Measurements from ENCODE around the gene AMBRA1.
"Not testable (repeated sequence)": the region's sequence is repeated elsewhere in the genome, so short reads cannot be mapped to it uniquely, and the experiment has no call there.

AMBRA1 gene

GRCh38 chr11:46534711-46535110, 59.1 kb downstream of the AMBRA1 start:
- no peak for DNase-seq (ENCODE audit: low read depth)

- no peak for DNase-seq (ENCODE audit: low read depth)
These were observed 60.3 kb downstream of the AMBRA1 start for GRCh38 chr11:46533396-46534100.

DNA sequence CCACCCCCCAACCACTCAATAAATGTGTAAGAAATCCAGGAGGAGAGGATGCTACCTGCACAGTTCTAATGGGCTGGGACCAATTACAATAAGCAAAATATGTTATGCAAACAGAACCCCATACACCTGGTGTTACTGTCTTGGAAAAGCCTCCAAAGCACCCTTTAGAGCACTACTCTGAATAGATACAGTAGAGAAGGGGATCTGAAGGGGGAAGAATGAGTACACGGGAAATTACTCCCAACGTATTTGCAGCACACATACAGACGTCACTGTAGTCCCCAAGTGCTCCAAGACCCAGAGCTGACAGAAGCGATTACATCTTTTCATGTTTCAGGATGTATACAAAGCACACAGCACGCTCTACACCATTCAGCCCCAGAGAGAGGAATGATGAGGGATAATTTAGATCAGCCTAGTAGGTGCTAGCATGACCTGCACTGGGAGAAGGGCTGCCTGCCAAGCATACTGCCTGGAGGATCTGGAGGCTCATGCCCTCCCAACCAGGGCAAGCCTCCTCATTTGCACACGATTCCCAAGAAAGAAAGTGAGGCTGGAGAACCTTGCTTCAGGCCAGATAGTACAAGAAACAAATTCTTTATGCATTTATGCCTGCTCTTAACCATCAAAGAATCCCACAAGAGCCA, 63.8 kb downstream of the AMBRA1 start:
- no peak for DNase-seq (ENCODE audit: low read depth)

GRCh38 chr11:46529095-46529905, 64.5 kb downstream of the AMBRA1 start:
- DNase-seq (ENCODE audit: low read depth), result peak; percentile 70

DNA sequence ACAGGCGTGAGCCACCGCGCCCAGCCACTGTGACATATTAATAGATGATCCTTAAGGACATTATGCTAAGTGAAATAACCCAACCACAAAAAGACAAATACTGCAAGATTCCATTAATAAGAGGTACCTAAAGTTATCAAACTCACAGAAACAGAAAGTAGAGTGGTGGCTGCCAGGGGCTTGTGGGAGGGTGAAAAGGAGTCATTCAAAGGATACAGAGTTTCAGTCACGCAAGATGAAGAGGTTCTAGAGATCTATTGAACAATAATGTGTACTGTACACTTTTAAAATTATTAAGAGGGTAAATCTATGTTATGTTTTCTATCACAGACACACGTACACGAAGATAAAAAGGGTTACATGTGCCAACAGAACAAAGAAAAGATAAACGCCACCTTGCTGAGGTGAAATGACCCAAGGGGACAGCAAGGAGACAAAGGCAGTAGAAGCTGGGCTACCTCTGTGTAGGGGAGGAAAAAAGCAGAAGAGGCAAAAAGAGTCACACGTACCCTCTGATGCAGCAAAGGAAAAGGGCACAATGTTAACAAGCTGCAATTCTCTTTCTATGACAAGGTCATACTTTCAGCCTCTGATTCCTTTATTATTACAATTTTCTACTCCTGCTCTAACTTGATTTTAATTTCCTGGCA, 65.3 kb downstream of the AMBRA1 start:
- peak; percentile 17 for DNase-seq (ENCODE audit: low read depth)

GRCh38 chr11:46527591-46528130, 66.2 kb downstream of the AMBRA1 start:
- DNase-seq (ENCODE audit: low read depth), result no peak

DNA sequence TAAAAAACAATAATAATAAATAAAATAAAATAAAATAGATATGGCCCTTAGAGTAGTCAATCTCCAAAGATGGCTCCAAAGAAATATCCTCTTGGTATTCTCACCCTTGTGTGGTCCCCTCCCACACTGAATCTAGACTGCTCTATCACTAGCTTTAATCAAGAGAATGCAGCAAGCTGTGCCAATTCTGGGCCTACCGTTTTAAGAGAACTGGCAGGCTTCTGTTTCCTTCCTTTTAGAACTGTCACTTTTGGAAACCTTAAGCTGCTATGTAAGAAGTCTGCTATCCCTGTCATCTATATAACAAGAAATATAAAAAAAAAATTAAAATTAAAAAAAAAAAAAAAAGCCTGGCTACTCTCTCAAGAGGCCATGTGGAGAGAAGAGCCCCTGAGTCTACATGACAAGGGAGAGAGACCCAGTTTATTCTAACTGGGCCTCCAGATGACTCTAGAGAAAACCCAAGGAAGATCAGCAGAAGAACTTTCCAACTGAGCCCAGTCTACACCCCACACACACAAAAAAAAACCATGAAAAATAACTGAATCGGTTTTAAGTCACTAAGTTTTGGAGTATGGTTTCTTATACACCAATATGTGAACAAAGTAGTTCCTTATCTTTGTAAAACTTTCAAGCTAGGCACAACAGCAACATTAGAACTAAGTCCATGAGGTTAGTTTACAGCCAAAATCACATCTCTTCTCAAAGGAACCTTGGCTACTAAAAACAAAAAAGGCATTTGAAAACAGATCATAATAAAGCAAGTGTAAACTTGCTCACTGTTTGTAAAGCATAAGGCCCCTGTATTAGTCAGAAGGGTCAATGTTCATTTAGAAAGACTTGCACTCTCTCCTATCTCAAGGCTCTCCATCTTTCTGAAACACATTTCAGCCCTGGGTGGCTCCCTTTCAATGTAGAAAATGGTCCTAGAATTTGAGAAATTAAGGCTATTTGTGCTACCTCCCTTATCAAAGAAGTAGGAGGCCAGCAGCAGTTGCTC, 67.3 kb downstream of the AMBRA1 start:
- no peak for DNase-seq (ENCODE audit: low read depth)

GRCh38 chr11:46524201-46524770, 69.5 kb downstream of the AMBRA1 start:
- DNase-seq (ENCODE audit: low read depth), result no peak

DNA sequence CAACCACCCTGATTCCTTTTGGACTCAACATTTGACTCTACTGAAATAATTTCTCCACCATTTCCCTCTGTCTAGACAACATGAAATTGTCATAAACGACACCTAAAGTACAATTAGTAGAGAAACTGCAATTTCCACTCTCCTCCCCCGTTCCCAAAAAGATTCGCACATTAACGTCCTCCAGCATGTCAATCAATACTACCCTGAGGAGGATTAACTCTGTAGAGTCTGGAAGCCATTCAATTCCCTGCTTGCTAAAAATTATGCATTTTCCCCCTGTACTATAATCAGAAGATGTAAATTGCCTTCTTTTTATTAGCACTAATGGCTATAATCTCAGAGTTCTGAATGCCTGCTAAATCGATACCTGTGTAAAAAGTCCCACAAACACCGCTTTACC, 70.5 kb downstream of the AMBRA1 start:
- no peak for DNase-seq (ENCODE audit: low read depth)

- DNase-seq (ENCODE audit: low read depth), result no peak
These were observed 71.0 kb downstream of the AMBRA1 start for GRCh38 chr11:46522682-46523281.

DNA sequence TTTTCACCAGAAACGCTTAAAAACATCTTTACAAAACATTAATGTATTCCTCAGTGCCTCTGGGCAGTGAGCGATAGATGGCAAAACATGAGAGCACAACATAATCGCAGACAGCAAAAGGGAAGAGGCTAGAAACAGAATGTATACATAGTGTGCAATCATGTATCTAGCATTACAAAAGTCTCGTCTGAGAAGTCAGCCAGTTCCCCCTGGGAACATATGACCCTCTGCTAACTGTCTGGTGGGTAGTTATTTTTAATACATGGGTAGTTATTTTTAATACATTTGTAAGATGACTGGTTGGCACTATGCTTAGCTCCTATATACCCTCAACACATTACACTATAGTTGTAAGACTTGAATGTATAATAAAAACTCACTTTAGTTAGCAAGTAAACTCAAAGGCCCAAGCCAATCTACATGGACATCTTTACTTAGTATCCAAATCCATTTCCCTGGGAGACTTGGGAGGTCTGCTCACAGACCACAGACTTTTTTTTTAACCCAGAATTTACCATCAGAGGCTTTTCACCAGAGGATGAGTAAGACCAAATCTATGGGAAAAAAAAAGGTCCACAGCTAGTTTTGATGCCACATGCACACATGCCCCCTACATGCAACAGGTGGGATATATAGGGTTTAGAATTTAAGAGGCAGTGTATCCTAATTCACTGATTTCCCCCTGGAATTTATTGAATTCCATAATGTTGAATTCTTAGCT, 71.7 kb downstream of the AMBRA1 start:
- no peak for DNase-seq (ENCODE audit: low read depth)

DNA sequence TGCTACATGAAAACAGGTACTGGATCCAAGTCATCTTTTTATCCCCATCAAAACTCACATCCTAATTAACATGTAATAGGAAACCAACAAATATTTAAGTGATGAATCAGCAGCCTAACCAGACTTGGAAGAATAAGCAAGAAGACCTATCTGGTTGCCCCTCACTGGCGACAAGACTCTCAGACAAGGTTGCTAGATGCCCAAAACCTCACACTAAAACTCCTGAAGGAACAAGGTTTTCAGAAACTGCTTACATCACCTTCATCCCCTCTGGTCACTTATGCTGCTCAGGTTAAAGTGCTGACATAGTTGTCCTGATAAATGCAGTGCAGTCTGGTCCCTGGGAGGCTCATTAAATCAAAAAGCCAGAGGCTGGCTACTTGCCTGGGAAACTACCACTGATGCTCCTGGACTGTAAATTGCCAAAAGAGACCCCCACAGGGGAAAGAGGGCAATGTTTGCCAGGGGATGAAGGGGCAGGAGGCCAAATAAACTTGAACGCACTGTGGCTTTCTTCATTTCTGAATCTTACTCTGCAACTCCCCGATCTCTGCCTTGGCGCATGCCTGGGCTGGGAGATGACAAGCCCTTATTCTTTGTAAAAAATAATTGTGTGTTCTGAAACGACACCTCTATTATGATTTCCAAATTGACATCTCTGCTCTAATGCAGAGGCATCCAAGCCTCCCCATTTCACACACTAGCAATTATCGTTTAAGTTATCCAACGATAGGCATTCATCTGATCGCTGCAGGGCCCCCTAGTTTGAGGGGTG, 72.7 kb downstream of the AMBRA1 start:
- no peak for DNase-seq (ENCODE audit: low read depth)

DNA sequence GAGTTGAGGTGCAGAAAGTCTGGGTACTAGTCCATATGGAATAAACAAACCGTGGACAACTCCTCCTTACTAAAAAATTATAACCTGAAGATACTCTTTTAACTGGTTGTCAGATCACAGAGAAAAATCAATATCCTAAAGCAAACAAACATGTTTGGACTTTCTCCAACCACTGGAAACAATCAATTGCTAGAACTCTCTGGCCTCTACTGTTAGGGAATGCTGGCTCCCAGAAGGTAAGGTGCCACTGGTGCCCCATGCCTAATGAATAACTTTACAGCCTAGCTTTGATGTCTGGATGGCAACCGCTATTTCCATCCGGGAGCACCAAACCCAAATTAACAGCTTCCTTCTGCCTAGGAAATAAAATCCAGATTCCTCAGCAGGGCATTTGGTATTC, 74.5 kb downstream of the AMBRA1 start:
- DNase-seq (ENCODE audit: low read depth), result no peak

GRCh38 chr11:46518928-46519327, 74.9 kb downstream of the AMBRA1 start:
- DNase-seq (ENCODE audit: low read depth), result not testable (repeated sequence)

DNA sequence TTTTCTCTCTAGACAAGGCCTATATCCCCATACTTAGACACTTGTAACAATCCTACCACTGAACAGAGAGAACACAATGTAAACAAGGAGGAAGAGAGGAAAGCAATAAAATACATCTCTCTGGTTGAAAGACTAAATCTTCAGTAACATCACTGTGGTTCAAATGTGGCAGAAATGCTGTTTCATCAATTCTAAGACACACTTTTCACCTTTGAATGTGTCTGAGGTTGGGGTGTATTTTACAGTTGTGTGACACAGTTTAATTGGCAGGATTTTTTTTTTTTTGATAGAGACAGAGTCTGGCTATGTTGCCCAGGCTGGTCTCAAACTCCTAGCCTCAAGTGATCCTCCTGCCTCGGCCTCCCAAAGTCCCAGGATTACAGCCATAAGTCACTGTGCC, 79.5 kb downstream of the AMBRA1 start:
- DNase-seq (ENCODE audit: low read depth), result no peak

GRCh38 chr11:46513934-46514342, 79.9 kb downstream of the AMBRA1 start:
- no peak for DNase-seq (ENCODE audit: low read depth)

DNA sequence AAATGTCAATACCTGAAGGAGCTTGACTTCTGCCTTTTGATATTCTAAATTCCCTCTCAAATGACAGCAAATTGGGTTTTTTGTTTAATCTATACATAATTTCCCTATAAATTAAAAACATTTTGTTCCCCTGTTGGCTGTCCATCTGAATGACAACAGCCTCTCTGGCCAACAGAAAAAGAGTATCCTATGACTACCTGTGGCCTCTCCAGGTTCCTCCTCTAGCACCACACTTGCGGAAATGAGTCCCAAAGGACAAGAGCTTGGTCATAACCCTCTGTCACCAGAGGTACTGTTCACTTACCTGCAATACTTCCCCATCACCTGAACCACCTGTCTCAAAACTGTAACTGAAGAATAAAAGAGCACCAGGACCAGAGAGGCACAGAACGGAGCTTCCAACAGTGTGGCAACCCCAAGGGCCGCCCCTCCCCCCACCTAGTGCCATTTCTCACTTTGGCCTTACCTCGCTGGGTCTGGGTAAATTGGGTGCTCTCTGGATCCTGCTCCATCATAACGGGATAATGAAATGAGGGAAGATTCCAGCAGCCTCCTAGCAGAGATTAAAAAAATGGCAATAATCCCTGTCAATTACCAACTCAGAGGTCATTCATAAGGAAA, 81.5 kb downstream of the AMBRA1 start:
- no peak for DNase-seq (ENCODE audit: low read depth)

GRCh38 chr11:46511342-46511741, 82.5 kb downstream of the AMBRA1 start:
- DNase-seq (ENCODE audit: low read depth), result no peak
